SJCRH30 (cell line): ENCODE data around the gene STAT5B. TPM values are rescaled to one million over a fixed set of nuclear protein-coding genes. Genes with fewer than 3 reads are reported as not detected.

Source experiments
- DNase-seq, 2 experiments: peaks; one replicate each; pipeline ENCODE4 v3.0.0-alpha.2; 2015 to 2020
- H3K27ac ChIP-seq: fragments of 250-450 bp; sonication (Bioruptor Pico); 2 replicates; pipeline ENCODE4 v1.5.1; 2020; ENCODE audit warnings: mild to moderate bottlenecking, moderate library complexity
- H3K27me3 ChIP-seq: fragments of 250-450 bp; sonication (Bioruptor Pico); 2 replicates; pipeline ENCODE4 v1.5.1; 2020; ENCODE audit warnings: mild to moderate bottlenecking, moderate library complexity
- H3K36me3 ChIP-seq: fragments of 250-450 bp; sonication (Bioruptor Pico); 2 replicates; pipeline ENCODE4 v1.5.1; 2020; ENCODE audit warnings: mild to moderate bottlenecking, moderate library complexity
- H3K4me1 ChIP-seq: fragments of 250-450 bp; sonication (Bioruptor Pico); 2 replicates; pipeline ENCODE4 v1.5.1; 2020; ENCODE audit warnings: mild to moderate bottlenecking, moderate library complexity
- H3K4me3 ChIP-seq: fragments of 250-450 bp; sonication (Bioruptor Pico); 2 replicates; pipeline ENCODE4 v1.5.1; 2020; ENCODE audit warnings: mild to moderate bottlenecking, moderate library complexity
- H3K9me3 ChIP-seq: fragments of 250-450 bp; sonication (Bioruptor Pico); replicated peaks from 2 replicates; pipeline ENCODE4 v1.5.1; 2020; ENCODE audit warnings: mild to moderate bottlenecking, moderate library complexity
- total RNA-seq: library from RNA; depleted of rRNA; stranded (reverse); fragments of >200 nt; shearing (Covaris generic); gene quantifications from 2 replicates; pipeline ENCODE4 v1.2.3, GENCODE V29; 2014

STAT5B gene
- total RNA-seq, 1 experiment from 2014 or later = 31.1 TPM

DNA sequence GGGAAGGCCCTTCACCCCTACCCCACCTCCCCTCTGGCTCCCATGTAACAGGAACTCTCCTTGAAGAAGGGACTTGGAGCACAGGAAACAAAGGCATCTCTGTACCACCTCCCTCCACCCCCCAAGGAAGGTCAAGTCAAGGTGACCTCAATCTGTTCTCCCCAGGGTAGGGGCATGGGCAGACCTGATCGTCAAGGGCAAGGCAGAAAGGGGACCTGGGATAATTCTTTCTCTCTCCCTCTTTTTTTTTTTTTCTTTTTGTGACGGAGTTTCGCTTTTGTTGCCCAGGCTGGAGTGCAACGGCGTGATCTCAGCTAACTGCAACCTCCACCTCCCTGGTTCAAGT is 7.8 kb upstream of the STAT5B start:
- peaks cover 13% of the 10 kb centered on the region; the same call in 1 of the 2 replicates for H3K4me1 ChIP-seq
- H3K36me3 ChIP-seq = no peaks in the 10 kb centered on the region
- no peak for DNase-seq
- H3K27me3 ChIP-seq = peaks cover 5% of the 10 kb centered on the region
- no peak overlapping the region for H3K27ac ChIP-seq
- H3K9me3 ChIP-seq = no peaks in the 10 kb centered on the region
- H3K4me3 ChIP-seq = no peak overlapping the region

DNA sequence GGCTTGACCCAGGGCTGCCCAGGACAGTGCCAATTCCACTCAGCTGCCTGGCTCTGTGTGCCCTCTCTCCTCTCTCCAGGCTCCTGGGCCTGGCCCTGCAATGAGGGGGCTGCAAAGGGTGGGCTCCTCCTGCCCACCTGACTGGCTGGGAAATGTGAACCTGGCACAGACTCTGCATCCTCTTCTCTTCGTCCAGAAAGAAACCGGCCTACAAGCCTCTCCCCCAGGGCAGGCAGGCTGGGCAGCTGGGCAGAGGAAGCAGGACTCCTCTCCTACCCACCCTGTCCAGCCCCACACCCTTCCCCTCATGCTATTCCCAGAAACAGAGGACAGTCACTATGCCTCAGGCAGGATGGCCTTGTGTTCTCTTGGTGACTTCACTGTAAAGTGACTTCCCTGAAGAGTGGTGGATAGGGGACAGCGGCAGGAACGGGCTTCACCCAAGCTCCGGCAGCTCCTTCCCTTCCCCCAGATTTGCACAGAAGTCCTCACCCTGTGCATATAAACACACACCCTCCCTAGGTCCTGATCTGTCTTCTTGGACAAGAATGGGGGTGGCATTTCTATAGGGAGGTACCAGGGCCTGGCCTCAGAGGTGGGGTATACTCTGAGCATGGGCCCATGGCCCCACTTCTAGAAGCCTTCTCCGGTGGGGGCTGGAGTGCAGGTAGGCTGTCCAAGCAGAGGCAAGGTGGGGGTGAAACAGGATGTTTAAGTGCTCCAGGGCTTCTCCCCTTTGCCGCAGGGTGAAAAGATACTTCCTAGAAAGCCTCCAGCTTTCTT is 7.2 kb upstream of the STAT5B start:
- Histone ChIP-seq H3K9me3 (no peaks in the 10 kb centered on the region), H3K4me1 (peaks cover 13% of the 10 kb centered on the region; the same call in 1 of the 2 replicates), H3K27ac (no peak overlapping the region), H3K4me3 (no peak overlapping the region), H3K27me3 (peaks cover 10% of the 10 kb centered on the region), H3K36me3 (no peaks in the 10 kb centered on the region)
- no peak for DNase-seq

DNA sequence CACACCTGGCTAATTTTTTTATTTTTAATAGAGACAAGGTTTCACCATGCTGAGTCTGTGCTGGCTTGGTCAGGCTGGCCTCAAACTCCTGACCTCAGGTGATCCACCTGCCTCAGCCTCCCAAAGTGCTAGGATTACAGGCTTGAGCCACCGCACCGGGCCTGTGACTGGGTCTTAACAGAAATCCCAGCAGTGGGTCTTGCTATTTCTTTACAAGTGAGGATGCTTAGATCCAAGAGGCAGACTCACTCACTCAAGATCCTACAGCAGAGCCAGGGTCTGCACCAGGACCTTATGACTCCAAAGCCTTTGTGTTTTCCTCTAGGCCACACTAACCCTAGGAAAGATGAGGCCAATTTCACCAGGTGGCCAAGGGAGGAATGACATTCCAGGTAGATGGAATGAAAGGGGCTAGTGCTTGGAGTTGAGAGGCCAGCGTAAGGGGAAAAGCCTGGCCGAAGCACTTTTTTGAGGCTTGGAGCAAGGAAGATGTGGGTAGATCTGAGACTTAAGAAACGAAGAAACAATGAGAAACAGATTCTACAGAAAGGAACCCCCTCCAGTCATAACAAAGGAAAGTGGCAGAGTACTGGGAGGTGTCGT is 6.4 kb upstream of the STAT5B start:
- DNase-seq = no peak
- Histone ChIP-seq H3K4me3 (no peak overlapping the region), H3K27me3 (peaks cover 10% of the 10 kb centered on the region), H3K36me3 (no peaks in the 10 kb centered on the region), H3K9me3 (no peaks in the 10 kb centered on the region), H3K27ac (no peak overlapping the region), H3K4me1 (peaks cover 12% of the 10 kb centered on the region; the same call in 1 of the 2 replicates)

DNA sequence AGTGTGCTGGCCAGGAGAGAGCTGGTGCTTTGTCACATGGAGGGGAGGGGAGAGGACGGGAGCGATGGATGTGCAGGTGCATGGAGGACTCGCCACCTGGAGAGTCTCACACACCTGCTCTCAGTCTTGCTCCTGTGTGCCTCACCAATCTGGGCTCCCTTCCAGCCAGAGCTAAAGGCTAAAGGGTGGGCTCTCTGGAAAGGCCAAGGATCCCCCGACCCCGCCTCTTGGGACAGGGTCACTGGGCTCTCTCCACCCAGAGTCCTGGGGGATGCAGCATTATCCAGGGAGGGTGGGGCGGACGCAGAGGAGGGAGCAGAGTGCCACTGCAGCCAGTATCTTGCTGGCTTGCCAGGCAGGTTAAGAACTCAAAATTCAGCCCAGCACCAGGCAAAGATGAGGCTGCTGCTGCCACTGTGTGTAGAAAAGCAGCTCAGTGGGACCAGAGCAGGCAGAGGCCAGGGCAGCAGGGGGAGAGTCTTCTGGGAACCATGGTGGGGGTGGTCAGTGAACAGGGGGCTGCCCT is 5.4 kb upstream of the STAT5B start:
- Histone ChIP-seq H3K4me1 (peaks cover 9% of the 10 kb centered on the region), H3K36me3 (no peaks in the 10 kb centered on the region), H3K9me3 (no peaks in the 10 kb centered on the region), H3K27ac (no peak overlapping the region), H3K4me3 (no peak overlapping the region), H3K27me3 (peaks cover 10% of the 10 kb centered on the region)
- no peak for DNase-seq

DNA sequence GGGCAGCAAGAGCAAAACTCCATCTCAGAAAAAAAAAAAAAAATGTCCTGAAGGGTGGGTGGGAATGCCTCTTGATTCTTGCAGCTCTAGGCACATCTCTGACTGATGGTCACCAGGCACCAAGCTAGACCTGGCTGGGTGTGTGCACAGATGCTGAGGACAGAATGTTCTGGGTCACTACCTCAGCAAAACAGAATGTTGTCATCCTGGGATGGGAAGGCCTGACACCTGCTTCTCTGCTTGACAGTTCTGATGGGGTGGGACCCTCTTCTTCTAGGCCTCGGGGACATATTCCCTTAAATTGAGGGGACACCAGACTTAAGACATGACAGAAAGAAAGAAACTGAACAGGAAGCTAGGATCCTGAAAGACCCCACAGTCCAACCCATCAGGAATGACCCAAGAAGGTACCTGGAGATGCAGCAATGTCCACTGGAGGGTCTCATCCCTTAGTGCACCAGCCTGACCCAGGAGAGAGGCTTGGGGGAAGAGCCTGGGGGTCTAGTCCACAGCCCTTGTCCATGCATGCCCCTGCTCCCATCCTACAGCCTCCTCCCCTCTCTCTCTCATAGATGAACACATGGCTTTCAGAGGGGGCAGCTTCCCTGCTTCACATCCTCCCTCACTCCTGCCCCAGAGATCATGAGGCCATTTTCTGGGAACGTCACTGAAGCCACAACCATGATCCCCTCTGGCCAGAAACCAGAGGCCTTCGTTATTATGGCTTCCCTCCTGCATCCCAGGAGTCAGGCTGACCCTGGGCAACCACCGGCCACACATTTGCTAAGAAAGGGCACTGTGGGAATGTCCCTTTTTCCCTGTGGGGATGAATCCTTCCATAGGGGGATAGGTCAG is 3.8 kb upstream of the STAT5B start:
- peaks cover 8% of the 10 kb centered on the region for H3K4me1 ChIP-seq

DNA sequence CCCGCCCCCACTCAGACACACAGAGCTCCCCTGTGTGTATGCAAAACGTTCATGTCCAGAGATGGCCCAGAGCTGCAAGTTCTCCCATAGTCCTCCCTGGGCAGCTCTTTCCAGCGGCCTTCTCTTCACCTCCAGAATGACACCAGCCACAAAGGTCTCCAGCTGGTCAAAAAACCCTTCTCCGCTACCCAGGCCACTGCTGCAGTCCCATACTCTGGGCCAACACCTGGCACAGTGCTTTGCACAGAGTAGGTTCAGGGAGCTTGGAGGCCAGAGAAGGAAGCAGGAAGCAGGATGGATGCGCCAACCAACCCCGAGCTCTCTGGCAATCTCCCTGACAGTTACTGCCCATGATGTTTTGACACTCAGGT is 1.1 kb upstream of the STAT5B start:
- Histone ChIP-seq H3K4me3 (peak overlapping the region; percentile 88; the same call in 1 of the 2 replicates), H3K9me3 (no peaks in the 10 kb centered on the region), H3K27ac (no peak overlapping the region), H3K4me1 (peaks cover 15% of the 10 kb centered on the region), H3K36me3 (no peaks in the 10 kb centered on the region), H3K27me3 (peaks cover 10% of the 10 kb centered on the region)
- DNase-seq = no peak

More for the DNA sequence above, 3.8 kb upstream of the STAT5B start:
- H3K27ac ChIP-seq = no peak overlapping the region
- peaks cover 10% of the 10 kb centered on the region for H3K27me3 ChIP-seq
- H3K36me3 ChIP-seq = no peaks in the 10 kb centered on the region
- no peak overlapping the region for H3K4me3 ChIP-seq
- no peaks in the 10 kb centered on the region for H3K9me3 ChIP-seq
- DNase-seq = no peak

DNA sequence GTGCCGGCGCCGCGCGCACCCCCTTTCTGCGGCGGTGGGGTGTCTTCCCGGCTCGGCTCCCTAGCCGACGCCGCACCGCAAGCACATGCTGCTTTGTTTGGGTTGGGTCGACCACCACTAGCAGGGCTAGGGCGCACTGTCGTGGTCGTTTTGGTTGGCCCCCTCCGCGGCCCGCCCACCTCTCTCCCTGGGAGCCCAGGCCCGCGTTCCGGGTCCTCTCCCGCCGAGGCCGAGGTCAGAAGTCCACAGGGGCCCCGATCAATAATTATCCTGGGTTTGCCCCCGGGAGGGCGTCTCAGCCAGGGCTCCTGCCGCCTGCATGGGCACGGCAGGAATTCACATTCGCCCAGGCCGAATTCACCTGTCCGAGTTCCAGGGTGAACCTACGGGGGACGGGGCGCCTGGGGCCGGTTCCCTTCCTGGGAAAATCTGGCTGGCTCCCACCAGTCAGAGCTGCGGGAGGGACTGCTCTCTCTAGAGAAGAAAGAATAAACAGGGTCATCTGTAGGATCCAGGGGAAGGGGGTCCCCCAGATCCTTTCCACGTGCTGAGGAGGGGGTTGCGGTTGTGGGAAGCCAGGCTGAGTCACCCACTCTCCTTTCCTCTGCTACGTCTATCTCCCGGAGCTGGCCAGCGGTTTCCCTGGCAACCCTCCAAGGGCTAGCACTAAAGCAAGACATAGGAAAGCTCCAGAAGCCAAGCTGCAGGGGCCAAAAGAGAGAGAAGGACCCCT is 584 bp upstream of the STAT5B start:
- peak; percentile 69 to 71 for DNase-seq
- peak overlapping the region; percentile 88 for H3K4me3 ChIP-seq
- peaks cover 10% of the 10 kb centered on the region for H3K27me3 ChIP-seq
- H3K4me1 ChIP-seq = peaks cover 15% of the 10 kb centered on the region
- no peaks in the 10 kb centered on the region for H3K36me3 ChIP-seq
- H3K9me3 ChIP-seq = no peaks in the 10 kb centered on the region
- no peak overlapping the region for H3K27ac ChIP-seq

DNA sequence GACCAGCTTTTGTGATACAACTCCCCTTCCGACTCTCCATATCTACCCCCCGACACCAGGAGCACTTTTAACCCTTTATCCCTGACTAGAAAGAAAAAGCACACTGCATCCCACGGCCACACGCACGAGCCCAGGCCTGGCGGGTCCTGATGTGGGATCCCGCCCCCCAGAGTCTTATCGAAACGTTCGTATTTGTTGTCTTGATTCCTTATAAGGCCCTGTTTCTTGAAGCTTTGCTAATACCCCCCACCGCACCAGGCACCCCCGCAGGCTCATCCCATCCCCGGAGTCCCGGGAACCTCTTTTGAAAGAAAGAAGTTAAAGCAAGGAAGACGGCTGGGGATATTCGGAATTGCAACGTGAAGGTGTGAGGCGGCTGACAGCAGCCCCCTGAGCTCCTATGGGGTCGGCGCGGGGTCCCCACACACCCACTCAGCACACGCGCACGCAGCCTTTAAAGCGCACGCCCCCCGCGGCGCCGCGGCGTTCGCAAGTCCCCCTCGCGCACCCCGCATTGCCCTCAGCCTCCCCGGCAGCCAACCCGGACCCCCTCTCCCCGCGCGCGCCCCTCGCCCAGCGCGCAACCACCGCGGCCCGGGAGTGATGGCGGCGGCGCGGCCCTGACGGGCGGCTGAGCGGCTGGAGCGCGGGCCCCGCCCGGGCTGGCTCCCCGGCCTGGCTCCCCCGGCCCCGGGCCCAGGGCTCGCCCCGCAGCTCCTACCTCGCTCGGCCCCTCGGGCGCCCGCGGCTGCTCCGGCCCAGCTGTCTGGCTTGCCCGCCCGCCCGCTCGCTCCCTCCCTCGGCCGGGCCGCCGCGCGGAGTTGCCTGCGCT is 448 bp downstream of the STAT5B start:
- DNase-seq = peak in 1 of 2 experiments; percentile 55
- peaks cover 15% of the 10 kb centered on the region for H3K4me1 ChIP-seq
- H3K36me3 ChIP-seq = no peaks in the 10 kb centered on the region
- H3K4me3 ChIP-seq = peak overlapping the region; percentile 88
- no peaks in the 10 kb centered on the region for H3K9me3 ChIP-seq
- no peak overlapping the region for H3K27ac ChIP-seq
- H3K27me3 ChIP-seq = peaks cover 10% of the 10 kb centered on the region

DNA sequence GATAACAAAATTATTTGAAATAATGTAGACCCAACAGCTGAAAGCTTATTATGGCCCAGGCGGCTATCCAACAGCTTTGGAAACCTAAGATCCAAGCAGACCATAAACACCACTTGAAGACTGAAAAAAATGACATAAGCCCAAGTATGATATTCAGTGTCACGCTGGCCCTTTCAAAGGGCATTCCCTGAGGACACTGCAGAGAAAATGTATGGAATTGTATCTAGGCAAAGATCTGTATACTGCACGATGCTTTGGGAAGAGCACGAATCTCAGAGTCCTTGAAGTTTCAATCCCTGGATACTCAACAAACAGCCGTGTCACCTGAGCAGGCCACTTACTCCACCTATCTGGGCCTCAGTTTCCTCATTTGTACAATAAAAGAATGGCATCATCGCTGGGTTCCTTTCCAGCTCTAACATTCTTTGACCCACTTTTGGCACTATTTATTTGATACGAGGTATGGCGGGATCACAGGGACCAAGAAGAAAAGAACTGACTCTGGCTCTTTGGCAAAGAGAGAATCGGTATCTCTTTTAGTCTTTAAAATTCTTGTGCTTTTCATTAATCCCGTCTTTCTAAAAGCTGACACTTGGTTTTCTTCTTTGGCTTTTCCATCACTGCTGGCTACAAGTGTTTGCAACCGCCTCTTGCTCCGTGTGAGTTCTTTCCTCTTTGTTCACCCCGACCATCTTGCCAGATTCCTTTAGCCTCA is 1.2 kb downstream of the STAT5B start:
- peak in 1 of 2 experiments; percentile 21 for DNase-seq
- H3K9me3 ChIP-seq = no peaks in the 10 kb centered on the region
- H3K4me1 ChIP-seq = peaks cover 15% of the 10 kb centered on the region
- no peak overlapping the region for H3K27ac ChIP-seq
- H3K4me3 ChIP-seq = peak overlapping the region; percentile 88
- peaks cover 6% of the 10 kb centered on the region; the same call in 1 of the 2 replicates for H3K27me3 ChIP-seq
- no peaks in the 10 kb centered on the region for H3K36me3 ChIP-seq

DNA sequence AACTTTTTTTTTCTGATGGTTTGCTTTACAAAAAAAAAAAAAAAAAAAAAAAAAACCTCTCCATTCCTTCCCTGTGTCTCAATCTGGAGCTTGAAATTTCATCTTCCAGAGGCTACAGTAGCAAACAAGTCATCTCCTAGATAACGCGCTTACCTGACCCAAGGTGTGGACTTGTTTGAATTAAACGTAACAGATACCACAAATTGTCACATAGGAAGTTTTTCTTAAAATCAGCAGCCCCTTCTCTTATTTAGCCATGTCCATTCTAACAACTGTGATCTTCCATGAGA is 2.0 kb downstream of the STAT5B start:
- H3K27me3 ChIP-seq = peaks cover 6% of the 10 kb centered on the region; the same call in 1 of the 2 replicates
- no peaks in the 10 kb centered on the region for H3K36me3 ChIP-seq
- no peaks in the 10 kb centered on the region for H3K9me3 ChIP-seq
- no peak overlapping the region for H3K4me3 ChIP-seq
- H3K27ac ChIP-seq = no peak overlapping the region
- H3K4me1 ChIP-seq = peaks cover 15% of the 10 kb centered on the region
- DNase-seq = no peak

DNA sequence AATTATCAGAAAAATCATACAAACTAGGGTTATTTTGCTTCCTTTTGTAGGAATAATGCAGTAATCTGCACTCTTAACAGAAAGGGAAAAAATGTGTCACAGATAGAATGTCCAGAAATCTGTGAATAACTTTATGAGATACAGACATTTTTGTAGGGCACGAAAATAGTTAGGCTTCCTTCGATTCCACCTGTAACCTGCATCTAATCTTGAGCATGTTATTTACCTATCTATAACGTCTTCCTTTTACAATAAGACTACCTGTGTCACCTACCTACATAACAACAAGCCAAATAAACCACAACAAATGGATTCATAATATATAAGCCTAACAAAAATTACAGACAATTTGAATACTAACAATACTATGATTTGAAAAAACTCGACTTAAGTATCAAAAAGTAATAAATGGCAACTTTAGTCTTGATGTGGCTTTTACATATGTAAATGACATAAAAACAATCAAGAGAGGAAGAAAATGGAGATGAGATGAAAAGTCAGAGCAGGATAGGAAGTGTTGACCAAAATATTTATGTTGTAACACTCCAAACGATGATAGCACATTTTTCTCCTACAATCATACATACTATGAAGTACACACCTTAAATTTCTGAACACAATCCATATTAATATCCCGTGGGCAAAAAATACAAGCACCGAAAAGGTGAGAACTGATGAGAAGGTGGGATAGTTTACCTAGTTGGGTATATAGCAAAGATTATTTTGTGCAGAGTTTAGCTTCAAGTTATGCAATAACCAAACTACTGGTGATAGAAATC is 2.5 kb downstream of the STAT5B start:
- Histone ChIP-seq H3K27ac (no peak overlapping the region), H3K4me3 (no peak overlapping the region), H3K4me1 (peaks cover 15% of the 10 kb centered on the region), H3K36me3 (no peaks in the 10 kb centered on the region), H3K9me3 (no peaks in the 10 kb centered on the region), H3K27me3 (peaks cover 2% of the 10 kb centered on the region; the same call in 1 of the 2 replicates)
- DNase-seq = no peak

DNA sequence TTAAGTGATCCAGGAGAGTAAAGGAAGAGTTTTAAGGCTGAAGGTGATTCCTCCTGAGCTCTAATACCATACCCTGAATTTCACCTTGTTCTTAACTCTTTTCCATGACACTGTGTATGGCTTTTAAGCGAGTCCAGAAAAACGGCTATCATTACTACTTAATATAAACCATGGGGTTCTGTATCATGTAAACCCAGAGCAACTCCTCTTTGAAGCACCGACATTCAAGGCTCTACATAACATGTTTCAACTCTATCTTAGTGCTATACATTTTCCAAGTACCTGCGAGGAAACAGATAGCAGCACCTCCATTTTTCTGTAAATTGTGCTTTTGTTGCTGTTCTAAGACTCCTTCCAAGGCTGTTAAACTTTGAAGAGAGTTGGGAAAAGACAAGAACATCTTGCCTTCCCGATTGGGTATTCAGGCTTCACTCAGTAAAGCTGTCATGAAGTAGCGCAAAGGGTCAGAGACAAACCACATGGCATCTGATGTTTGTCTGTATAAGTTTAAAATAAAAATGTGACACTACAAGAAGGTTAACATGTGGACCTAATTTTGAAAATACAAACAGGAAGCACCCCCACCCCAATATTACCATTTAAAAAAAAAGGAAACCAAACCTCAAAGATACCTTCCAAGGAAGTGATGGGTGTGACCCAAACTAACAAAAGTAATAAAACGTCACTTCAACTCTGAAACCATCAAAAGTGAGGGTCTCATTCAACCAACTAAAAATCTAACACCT is 3.9 kb downstream of the STAT5B start:
- Histone ChIP-seq H3K4me3 (no peak overlapping the region), H3K27me3 (no peaks in the 10 kb centered on the region), H3K9me3 (no peaks in the 10 kb centered on the region), H3K4me1 (peaks cover 15% of the 10 kb centered on the region), H3K27ac (no peak overlapping the region), H3K36me3 (no peaks in the 10 kb centered on the region)
- DNase-seq = no peak
